ENCODE results near the gene KMO. TPM values are rescaled to one million over a fixed set of nuclear protein-coding genes. Genes with fewer than 3 reads are reported as not detected.
A peak's percentile ranks its signal among the peaks of the same experiment; 100 is the strongest.

KMO gene
- total and polyA plus RNA-seq, 2 of the 4 experiments (the other 2 are of a cell fraction), result not detected

GRCh38 chr1:241600496-241600901, 68.3 kb downstream of the KMO start:
- Histone ChIP-seq H3K27ac (ENCODE audit: insufficient read depth, low read length) (no peak overlapping the region), H3K4me3 (ENCODE audit: insufficient read depth, low read depth, low read length) (no peak overlapping the region), H4K91ac (ENCODE audit: insufficient read depth, low read depth, low read length) (no peak overlapping the region), H3K23ac (ENCODE audit: low read depth, low read length) (no peak overlapping the region), H3K27me3 (ENCODE audit: control insufficient read depth, insufficient read depth, low read length) (no peaks in the 10 kb centered on the region), H2AK9ac (replicated peaks; ENCODE audit: low read depth, low read length, poor library complexity) (no peak overlapping the region), H3K56ac (ENCODE audit: extremely low read depth, insufficient read depth, low read length) (no peak overlapping the region), H3K79me1 (ENCODE audit: low read depth in 1 of 2, low read length in 2 of 2) (0 out of 4 replicates have a peak, but pooled peaks cover 0 to 3% of the 10 kb centered on the region in 2 experiments), H2AFZ (replicated peaks; ENCODE audit: low read length, poor library complexity) (no peak overlapping the region), H3K4ac (ENCODE audit: low read depth, low read length) (no peak overlapping the region), H3K18ac (ENCODE audit: low read depth, low read length) (no peak overlapping the region), H3K36me3 (ENCODE audit: control insufficient read depth, insufficient read depth, low read length) (peaks cover 3% of the 10 kb centered on the region; the same call in 1 of the 2 replicates), H2AK5ac (ENCODE audit: low read depth, low read length) (no peak overlapping the region), H3K4me1 (ENCODE audit: control insufficient read depth, insufficient read depth, low read length) (peaks cover 3% of the 10 kb centered on the region; the same call in 1 of the 2 replicates), H2BK5ac (ENCODE audit: low read depth, low read length, poor library complexity, severe bottlenecking) (peak overlapping the region; percentile 5), H3K9me3 (ENCODE audit: control insufficient read depth, insufficient read depth, low read length) (no peaks in the 10 kb centered on the region), H4K8ac (ENCODE audit: low read depth in 2 of 2, low read length in 2 of 2) (no peak overlapping the region), H2BK20ac (ENCODE audit: low read depth, low read length) (no peak overlapping the region), H2BK15ac (ENCODE audit: low read depth, low read length) (0 out of 3 replicates have a peak overlapping the region, but pooled peaks have one; percentile 33), H4K20me1 (ENCODE audit: insufficient read depth, low read length) (no peaks in the 10 kb centered on the region), H2BK120ac (ENCODE audit: low read depth, low read length) (no peak overlapping the region), H3K4me2 (ENCODE audit: low read depth, low read length) (no peak overlapping the region), H3K9ac (ENCODE audit: low read depth, low read length) (no peak overlapping the region), H4K5ac (ENCODE audit: low read depth, low read length) (no peak overlapping the region), H3K14ac (replicated peaks; ENCODE audit: low read depth, low read length) (no peak overlapping the region), H3K9me1 (ENCODE audit: insufficient read depth, low read length) (peaks cover 4% of the 10 kb centered on the region)
- intact Hi-C loops (cut with micrococcal nuclease) (no loop called here), in situ Hi-C loops (cut with MboI; ENCODE audit: low sequenced_read_pairs) (loop anchor here (25.0 kb wide), 1 partner anchor 1712 kb away; no protein-coding TSS in a partner anchor), dilution Hi-C loops (cut with HindIII; ENCODE audit: low sequenced_read_pairs, unreplicated experiment) (no loop called here)
- DNase-seq (peak; percentile 66), ATAC-seq (ENCODE audit: low read depth) (peak; percentile 72)
- ChIA-PET CTCF (no interaction called here), POLR2A (ENCODE audit: unreplicated experiment) (no interaction called here)
- no peak for TF ChIP-seq CEBPB (IDR thresholded peaks at IDR 0.05; ENCODE audit: low read depth, low read length)
- TF ChIP-seq FOS (IDR thresholded peaks at IDR 0.05; ENCODE audit: low read depth, low read length), result peak; percentile 52; the same call in 1 of the 2 replicates
- BruUV-seq (replicated peaks), result no TSS peak
- no CpG with 5 or more reads among the region's 2 CpGs for WGBS, 2 experiments (ENCODE audit: extremely low coverage in 2 of 2, insufficient read length in 1 of 2)

Measured in IMR-90 (cell line).